Small intestine (tissue), 7 donors: ENCODE measurements around the gene SPTBN5. TPM values are rescaled to one million over a fixed set of nuclear protein-coding genes. Genes with fewer than 3 reads are reported as not detected.
A peak's percentile ranks its signal among the peaks of the same experiment; 100 is the strongest.

Experiments
- DNase-seq, 2 donors: peaks; one replicate each; pipeline versions ENCODE4 v3.0.0 to v3.0.0-alpha.2; 2013
- FAIRE-seq: peaks from 2 replicates; lab custom pipeline; 2012; peaks lifted over from hg19 to GRCh38; lab: Jason Lieb, UNC
- H3K27ac ChIP-seq, 3 donors: one replicate each; pipeline ENCODE4 v1.5.1; 2013; ENCODE audit warnings: low read length in 2 of 3, mild to moderate bottlenecking in 2 of 3, control low read depth in 1 of 3, inconsistent platforms in 1 of 3, low read depth in 1 of 3, moderate library complexity in 1 of 3
- H3K27me3 ChIP-seq, 3 donors: one replicate each; pipeline ENCODE4 v1.6.1; 2013; ENCODE audit warnings: low read length in 3 of 3, inconsistent platforms in 1 of 3; ENCODE audit not compliant: control insufficient read depth in 3 of 3, insufficient read depth in 3 of 3
- H3K36me3 ChIP-seq, 3 donors: one replicate each; pipeline ENCODE4 v1.6.1; 2013; ENCODE audit warnings: low read length in 3 of 3, inconsistent platforms in 1 of 3, low read depth in 1 of 3, mild to moderate bottlenecking in 1 of 3, moderate library complexity in 1 of 3; ENCODE audit not compliant: control insufficient read depth in 3 of 3, insufficient read depth in 2 of 3
- H3K4me1 ChIP-seq, 3 donors: one replicate each; pipeline ENCODE4 v1.6.1; 2013; ENCODE audit warnings: low read length in 2 of 3, inconsistent platforms in 1 of 3, low read depth in 1 of 3, mild to moderate bottlenecking in 1 of 3, moderate library complexity in 1 of 3; ENCODE audit not compliant: control insufficient read depth in 3 of 3, insufficient read depth in 2 of 3
- H3K4me3 ChIP-seq, 3 donors: one replicate each; pipeline ENCODE4 v1.5.1; 2013; ENCODE audit warnings: low read length in 3 of 3, control low read depth in 1 of 3, inconsistent platforms in 1 of 3, low read depth in 1 of 3, mild to moderate bottlenecking in 1 of 3, moderate library complexity in 1 of 3
- H3K9me3 ChIP-seq, 2 donors: one replicate each; pipeline ENCODE4 v1.6.1; 2013; ENCODE audit warnings: low read depth in 1 of 2, low read length in 1 of 2; ENCODE audit not compliant: control insufficient read depth in 2 of 2, insufficient read depth in 1 of 2
- WGBS, 3 donors: extraction: QIAGEN DNeasy Blood & Tissue Kit; methylation state at CpG; one replicate each; pipeline ENCODE4 v1.1.7; 2013; 5-methylcytosine and 5-hydroxymethylcytosine counted together
- polyA plus RNA-seq, 4 donors: library from polyadenylated mRNA; stranded (reverse) in 3 of 4; unstranded in 1 of 4; fragments of 200-250 nt in 3 of 4; fragments of 120-200 nt in 1 of 4; gene quantifications; one replicate each; pipeline versions ENCODE4 v1.2.1 to v1.2.3, GENCODE V29; 2013
- donor health status: healthy with polysubstance abuse.
- donor health status: control.
- donor health status: control.
- donor health status: Bipolar disorder and iron deficiency.
- donor health status: healthy.

Gene SPTBN5
- polyA plus RNA-seq, 4 donors, result 0.45 to 1.6 (median 0.57) TPM

DNA sequence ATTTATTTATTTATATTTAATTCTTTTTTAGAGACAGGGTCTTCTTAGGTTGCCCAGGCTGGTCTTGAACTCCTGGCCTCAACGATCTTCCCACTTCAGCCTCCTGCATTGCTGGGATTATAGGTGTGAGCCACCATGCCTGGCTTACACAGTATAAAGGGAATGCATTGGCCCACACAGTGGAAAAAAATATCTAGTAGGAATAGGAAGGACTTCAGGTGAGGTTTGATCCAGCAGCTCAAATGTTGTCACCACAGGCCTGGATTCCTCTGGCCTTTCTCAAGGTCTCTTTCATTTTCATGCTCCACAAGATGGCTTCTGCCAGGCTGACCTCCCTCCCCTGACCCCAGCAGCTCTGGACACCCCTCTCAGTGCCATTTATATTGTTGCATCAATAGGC, 2.1 kb upstream of the SPTBN5 start:
- no peak overlapping the region for H3K4me3 ChIP-seq
- FAIRE-seq (no peak), DNase-seq (no peak)
- peaks cover 0 to 41% (median 0%) of the 10 kb centered on the region in 3 donors for H3K36me3 ChIP-seq
- no peak overlapping the region for H3K27ac ChIP-seq
- no peaks in the 10 kb centered on the region for H3K9me3 ChIP-seq
- H3K4me1 ChIP-seq, result peaks cover 0 to 22% (median 5%) of the 10 kb centered on the region in 3 donors
- 100% methylated on average over 1 of the region's 1 CpG for WGBS, 3 donors
- H3K27me3 ChIP-seq, result no peaks in the 10 kb centered on the region

DNA sequence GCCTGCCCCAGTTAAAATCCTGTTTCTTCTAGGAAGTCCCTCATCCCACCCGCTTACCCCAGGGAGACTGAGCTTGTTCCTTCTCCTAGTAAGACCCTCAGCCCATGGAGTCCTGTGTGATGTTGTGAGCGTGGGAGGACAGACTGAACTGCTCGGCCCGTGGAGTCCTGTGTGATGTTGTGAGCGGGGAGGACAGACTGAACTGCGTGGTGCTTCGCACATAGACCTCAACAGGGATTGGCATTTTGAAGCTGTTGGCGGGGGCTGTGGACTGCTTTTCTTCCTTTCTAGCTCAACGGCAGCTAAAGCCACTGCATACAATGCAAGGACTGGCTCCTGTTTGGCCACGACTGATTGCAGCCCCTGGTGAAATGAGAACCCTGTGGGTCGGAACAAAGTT, 1.6 kb upstream of the SPTBN5 start:
- Histone ChIP-seq H3K9me3 (no peaks in the 10 kb centered on the region), H3K27ac (peak overlapping the region in 1 of 3 donors; percentile 4), H3K27me3 (no peaks in the 10 kb centered on the region), H3K36me3 (peaks cover 0 to 36% (median 0%) of the 10 kb centered on the region in 3 donors), H3K4me3 (no peak overlapping the region), H3K4me1 (peaks cover 0 to 22% (median 5%) of the 10 kb centered on the region in 3 donors)
- WGBS, 3 donors, result 92 to 94% (median 92%) methylated on average over 11 of the region's 11 CpGs
- no peak for DNase-seq
- FAIRE-seq, result no peak

DNA sequence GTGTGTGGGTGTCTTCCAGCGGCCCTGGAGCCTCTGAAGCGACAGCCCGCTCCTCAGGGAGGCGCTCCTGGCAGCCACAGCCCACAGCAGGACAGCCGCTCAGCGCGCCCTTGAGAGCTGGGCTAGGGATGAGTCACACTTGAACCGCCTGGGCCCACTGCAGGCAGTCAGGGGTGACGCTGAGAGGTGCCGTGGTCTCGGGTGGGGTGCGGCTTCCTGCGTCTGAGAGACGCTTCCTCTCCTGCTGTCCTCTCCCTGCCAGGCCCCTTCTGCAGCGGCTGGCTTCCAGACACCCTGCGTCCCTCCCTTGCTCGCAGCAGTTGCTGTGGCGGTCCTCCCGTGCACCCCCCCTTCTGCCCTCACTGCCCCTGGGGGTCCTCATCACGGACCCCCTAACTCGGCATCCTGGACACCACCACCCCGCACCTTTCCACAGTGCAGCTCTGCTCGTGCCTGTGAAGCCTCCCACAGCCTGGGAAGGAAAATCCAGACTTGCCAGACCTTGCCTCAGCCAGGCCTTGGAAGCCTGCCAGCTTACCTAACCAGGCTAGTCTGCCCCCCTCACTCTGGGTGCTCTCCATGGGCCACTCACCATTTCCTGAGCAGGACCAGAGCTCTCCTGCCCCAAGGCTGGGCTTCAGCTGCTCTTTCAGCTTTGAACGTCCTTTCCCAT, 1.1 kb upstream of the SPTBN5 start:
- H3K9me3 ChIP-seq, result no peaks in the 10 kb centered on the region
- H3K27ac ChIP-seq, result peak overlapping the region in 1 of 3 donors; percentile 4
- no peaks in the 10 kb centered on the region for H3K27me3 ChIP-seq
- no peak overlapping the region for H3K4me3 ChIP-seq
- peaks cover 0 to 30% (median 0%) of the 10 kb centered on the region in 3 donors for H3K36me3 ChIP-seq
- H3K4me1 ChIP-seq, result peaks cover 0 to 22% (median 5%) of the 10 kb centered on the region in 3 donors
- DNase-seq, result peak; percentile 15 to 57
- no peak for FAIRE-seq
- WGBS, 3 donors, result 31 to 61% (median 57%) methylated on average over 24 of the region's 24 CpGs

DNA sequence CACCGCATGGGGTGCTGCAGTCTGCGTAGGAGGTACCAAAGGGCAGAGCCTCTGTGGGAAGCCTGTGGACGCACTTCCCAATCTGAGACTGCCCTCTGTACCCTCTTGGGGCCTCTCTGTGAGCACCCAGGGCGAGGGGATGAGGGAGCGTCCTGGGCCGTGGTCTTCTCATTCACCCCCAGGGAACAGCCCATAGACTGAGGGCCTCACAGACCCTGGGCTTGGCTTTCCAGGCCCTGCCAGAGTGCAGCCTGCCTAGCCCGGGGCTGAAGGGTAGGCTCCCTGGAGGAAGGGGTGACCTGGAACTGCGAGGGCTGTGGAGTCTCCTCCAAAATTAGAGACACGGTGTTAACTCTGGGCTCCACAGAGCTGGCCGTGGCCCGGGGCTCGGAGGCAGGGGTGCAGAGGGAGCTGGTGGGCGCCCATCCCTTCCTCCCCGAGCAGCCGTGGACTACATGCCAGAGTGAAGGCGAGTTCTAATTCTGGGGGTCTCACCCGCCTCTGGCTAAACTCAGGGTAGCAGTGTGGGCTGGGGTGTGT, 468 bp upstream of the SPTBN5 start:
- WGBS, 3 donors, result 68 to 80% (median 79%) methylated on average over 15 to 17 of the region's 17 CpGs
- H3K4me3 ChIP-seq, result no peak overlapping the region
- peaks cover 0 to 22% (median 5%) of the 10 kb centered on the region in 3 donors for H3K4me1 ChIP-seq

DNA sequence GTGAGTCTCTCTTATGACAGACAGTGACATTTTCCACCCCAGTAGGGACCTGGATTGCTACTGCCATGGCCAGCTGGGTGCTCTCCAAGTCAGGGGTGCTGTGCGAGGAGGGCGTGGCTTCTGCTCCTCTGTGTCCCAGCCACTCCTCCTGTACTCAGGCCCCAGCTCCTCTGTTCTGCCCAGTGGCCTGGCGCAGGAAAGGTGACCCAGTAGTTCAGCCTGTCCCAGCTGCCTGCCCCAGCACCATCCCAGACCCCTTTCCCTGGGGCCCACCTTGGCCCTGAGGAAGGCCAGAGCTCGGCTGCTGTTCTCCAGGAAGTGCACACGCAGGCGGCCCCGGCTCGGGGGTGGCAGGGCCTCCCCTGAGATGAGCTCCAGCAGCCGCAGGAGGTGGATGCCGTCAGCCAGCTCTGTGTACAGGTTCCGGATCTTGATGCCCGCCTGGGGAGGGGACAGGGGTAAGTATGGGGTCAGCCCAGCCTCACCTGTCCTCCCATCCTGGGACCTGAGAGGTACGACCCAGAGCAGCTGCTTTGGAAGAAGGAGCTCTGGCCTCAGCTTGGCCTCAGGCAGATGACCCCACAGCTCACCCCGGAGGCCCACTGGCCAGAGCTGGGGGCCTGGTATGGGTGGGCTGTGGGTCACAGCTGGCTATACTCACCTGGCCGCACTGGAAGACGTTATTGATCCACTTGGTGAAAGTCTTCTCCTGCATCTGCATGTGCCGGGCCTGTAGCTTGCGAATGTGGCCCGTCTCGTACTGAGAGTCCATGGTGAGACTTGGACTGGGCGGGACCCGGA, 1.0 kb downstream of the SPTBN5 start:
- Histone ChIP-seq H3K36me3 (peaks cover 0 to 17% (median 0%) of the 10 kb centered on the region in 3 donors), H3K4me1 (peaks cover 0 to 22% (median 5%) of the 10 kb centered on the region in 3 donors), H3K9me3 (no peaks in the 10 kb centered on the region), H3K27ac (no peak overlapping the region), H3K27me3 (no peaks in the 10 kb centered on the region), H3K4me3 (no peak overlapping the region)
- DNase-seq, result peak in 1 of 2 donors; percentile 57
- FAIRE-seq, result no peak
- 39 to 72% (median 52%) methylated on average over 20 to 22 of the region's 22 CpGs for WGBS, 3 donors

More for the DNA sequence above, 468 bp upstream of the SPTBN5 start:
- FAIRE-seq (no peak), DNase-seq (no peak)
- Histone ChIP-seq H3K27ac (peak overlapping the region in 2 of 3 donors; percentile 4 to 6), H3K27me3 (no peaks in the 10 kb centered on the region), H3K36me3 (peaks cover 0 to 24% (median 0%) of the 10 kb centered on the region in 3 donors), H3K9me3 (no peaks in the 10 kb centered on the region)

DNA sequence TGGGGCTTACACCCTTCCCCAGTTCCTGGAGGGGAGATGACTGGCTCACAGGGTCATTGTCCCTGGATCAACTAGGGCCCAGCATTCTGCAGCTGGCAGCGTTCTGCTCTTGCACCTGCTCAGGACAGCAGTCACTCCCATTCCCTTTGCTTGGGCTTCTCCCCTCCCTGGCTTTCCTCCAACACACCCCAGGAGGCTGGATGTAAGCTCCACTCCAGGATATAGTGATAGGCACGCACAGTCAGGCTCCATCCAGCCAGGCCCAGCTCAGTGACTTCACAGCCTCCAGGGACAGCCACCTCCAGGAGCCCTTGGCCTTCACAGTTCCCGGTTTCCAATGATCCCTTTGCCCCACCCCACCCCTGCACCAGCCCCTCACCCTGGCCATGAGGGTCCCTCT, 1.9 kb downstream of the SPTBN5 start:
- Histone ChIP-seq H3K4me3 (no peak overlapping the region), H3K27me3 (no peaks in the 10 kb centered on the region), H3K4me1 (peaks cover 0 to 22% (median 5%) of the 10 kb centered on the region in 3 donors), H3K36me3 (peaks cover 0 to 8% (median 0%) of the 10 kb centered on the region in 3 donors), H3K27ac (no peak overlapping the region), H3K9me3 (no peaks in the 10 kb centered on the region)
- WGBS, 3 donors, result 22 to 62% (median 54%) methylated on average over 3 of the region's 3 CpGs
- DNase-seq, result no peak
- FAIRE-seq, result no peak

DNA sequence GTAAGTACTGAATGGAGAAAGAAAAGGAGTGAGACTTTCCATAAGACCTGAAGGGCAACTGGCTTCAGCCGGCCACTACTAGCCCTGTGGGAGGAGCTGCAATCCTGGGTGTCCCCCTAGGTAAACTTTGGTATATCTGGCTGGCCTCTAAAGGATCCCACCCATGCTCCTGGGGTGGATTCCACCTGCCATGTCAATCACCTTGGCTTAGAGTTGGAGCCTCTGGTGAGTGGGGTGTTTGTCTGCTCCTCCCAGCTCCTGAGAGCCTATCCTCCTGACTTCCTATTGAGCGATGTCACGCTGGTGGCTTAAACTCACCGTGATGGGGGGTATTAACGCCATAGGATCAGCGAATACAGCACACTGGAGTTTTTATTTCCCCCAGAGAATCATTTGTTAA, 2.6 kb downstream of the SPTBN5 start:
- no peaks in the 10 kb centered on the region for H3K9me3 ChIP-seq
- WGBS, 3 donors, result 73 to 85% (median 82%) methylated on average over 6 of the region's 6 CpGs
- no peaks in the 10 kb centered on the region for H3K27me3 ChIP-seq
- H3K27ac ChIP-seq, result no peak overlapping the region
- H3K4me1 ChIP-seq, result peaks cover 0 to 22% (median 5%) of the 10 kb centered on the region in 3 donors
- FAIRE-seq (no peak), DNase-seq (no peak)
- no peak overlapping the region for H3K4me3 ChIP-seq
- peaks cover 0 to 3% (median 0%) of the 10 kb centered on the region in 3 donors for H3K36me3 ChIP-seq

DNA sequence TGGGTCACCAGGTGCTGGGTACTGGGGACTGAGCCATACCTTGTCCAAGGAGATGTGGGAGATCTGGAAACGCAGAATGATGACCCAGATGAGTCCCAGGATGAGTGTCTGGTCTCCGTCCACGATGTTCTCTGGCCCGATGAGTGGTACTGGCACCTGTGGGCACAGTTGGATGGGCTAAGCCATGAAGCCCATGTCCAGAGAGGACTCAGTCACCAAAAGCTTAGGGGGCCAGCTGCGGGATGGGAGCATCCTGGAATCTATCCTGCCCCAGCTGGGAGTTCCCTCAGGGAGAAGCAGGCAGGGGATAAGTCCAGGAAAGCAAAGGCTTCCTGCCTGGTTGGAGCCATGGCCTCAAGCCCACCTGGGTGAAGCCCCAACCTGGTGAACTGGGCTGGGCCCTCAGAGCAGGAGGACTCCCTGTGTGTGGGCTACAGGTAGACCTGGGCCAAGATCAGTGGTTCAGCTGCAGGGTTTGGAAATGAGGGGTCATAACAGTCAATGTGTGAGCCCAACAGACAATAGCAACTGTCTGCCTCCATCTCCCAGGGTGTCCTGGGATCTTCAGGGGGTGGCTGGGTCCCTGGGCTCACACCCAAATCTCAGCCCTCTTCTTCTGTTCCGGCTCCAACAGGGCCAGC, 3.7 kb downstream of the SPTBN5 start:
- no peak for FAIRE-seq
- H3K27ac ChIP-seq, result no peak overlapping the region
- WGBS, 3 donors, result 92 to 93% (median 93%) methylated on average over 6 of the region's 6 CpGs

More for the DNA sequence above, 3.7 kb downstream of the SPTBN5 start:
- no peak for DNase-seq
- H3K27me3 ChIP-seq, result no peaks in the 10 kb centered on the region
- no peaks in the 10 kb centered on the region for H3K9me3 ChIP-seq
- no peaks in the 10 kb centered on the region for H3K36me3 ChIP-seq
- H3K4me1 ChIP-seq, result peaks cover 0 to 22% (median 5%) of the 10 kb centered on the region in 3 donors
- H3K4me3 ChIP-seq, result no peak overlapping the region
